Colonic mucosa (tissue), 4 donors: Measurements from ENCODE around the gene CTSA. TPM values are rescaled to one million over a fixed set of nuclear protein-coding genes. Genes with fewer than 3 reads are reported as not detected.
"Not testable (repeated sequence)": the region's sequence is repeated elsewhere in the genome, so short reads cannot be mapped to it uniquely, and the experiment has no call there.

Experiments
- DNase-seq: peaks from one replicate; pipeline ENCODE4 v3.0.0-alpha.2; 2020
- H3K27ac ChIP-seq: fragments of 200-600 bp; one replicate; pipeline ENCODE4 v1.8.0; 2021
- H3K27me3 ChIP-seq: fragments of 200-600 bp; one replicate; pipeline ENCODE4 v1.8.0; 2021
- H3K36me3 ChIP-seq: fragments of 200-600 bp; one replicate; pipeline ENCODE4 v1.8.0; 2021
- H3K4me1 ChIP-seq: fragments of 200-600 bp; one replicate; pipeline ENCODE4 v1.8.0; 2021; ENCODE audit warnings: mild to moderate bottlenecking
- H3K4me3 ChIP-seq: fragments of 200-600 bp; one replicate; pipeline ENCODE4 v1.8.0; 2021
- H3K9ac ChIP-seq, 2 donors: one replicate each; pipeline ENCODE4 v1.7.0; 2013; ENCODE audit warnings: control low read depth in 2 of 2, low read depth in 2 of 2, low read length in 2 of 2
- H3K9me3 ChIP-seq: fragments of 200-600 bp; one replicate; pipeline ENCODE4 v1.8.0; 2021
- CTCF ChIP-seq: fragments of 200-600 bp; IDR thresholded peaks from one replicate; pipeline ENCODE4 v1.8.0; 2022; ENCODE audit warnings: antibody characterized with exemption, mild to moderate bottlenecking
- intact Hi-C: fragments of 100-400 bp; cut with DNase I; formaldehyde crosslinking; loops from one replicate; pipeline ENCODE4 v1.14.1; 2022
- total RNA-seq, 2 donors: library from RNA; stranded (reverse); fragmentation: NEBNext Ultra II Directional in 1 of 2; extraction: Animal tissue kit (Norgen Biotek cat#: 25700) in 1 of 2; gene quantifications; one replicate each; pipeline ENCODE4 v1.2.1, GENCODE V29; 2021
- donor health status: healthy.
- donor health status: DM: no; HTN: no; CAD: no.
- donor health status: DM: no; HTN: no; CAD: no.

Gene CTSA
- total RNA-seq, 2 donors from 2014 or later, result 273 to 366 TPM

- intact Hi-C loops, result no loop called here
- Histone ChIP-seq H3K9me3 (no peaks in the 10 kb centered on the region), H3K27me3 (no peaks in the 10 kb centered on the region), H3K36me3 (peaks cover 13% of the 10 kb centered on the region), H3K4me3 (no peak overlapping the region), H3K9ac (no peak overlapping the region), H3K4me1 (peaks cover 9% of the 10 kb centered on the region), H3K27ac (no peak overlapping the region)
- TF ChIP-seq CTCF, result no peak
- no peak for DNase-seq
Measured at GRCh38 chr20:45897692-45898091, 6.6 kb downstream of the CTSA start.

- no peak overlapping the region for H3K4me3 ChIP-seq
- TF ChIP-seq CTCF, result no peak
- no peaks in the 10 kb centered on the region for H3K9me3 ChIP-seq
- DNase-seq, result no peak
- H3K4me1 ChIP-seq, result peaks cover 3% of the 10 kb centered on the region
- intact Hi-C loops, result no loop called here
- peaks cover 13% of the 10 kb centered on the region for H3K36me3 ChIP-seq
- no peaks in the 10 kb centered on the region for H3K27me3 ChIP-seq
- H3K27ac ChIP-seq, result no peak overlapping the region
- no peak overlapping the region for H3K9ac ChIP-seq
Measured at GRCh38 chr20:45898285-45898684, 7.2 kb downstream of the CTSA start.

GRCh38 chr20:45899046-45899835 is 8.1 kb downstream of the CTSA start:
- H3K4me1 ChIP-seq, result no peaks in the 10 kb centered on the region
- H3K27ac ChIP-seq, result no peak overlapping the region
- intact Hi-C loops, result no loop called here
- H3K36me3 ChIP-seq, result peaks cover 7% of the 10 kb centered on the region
- no peak for DNase-seq
- no peaks in the 10 kb centered on the region for H3K9me3 ChIP-seq
- H3K27me3 ChIP-seq, result no peaks in the 10 kb centered on the region
- TF ChIP-seq CTCF, result no peak
- H3K9ac ChIP-seq, result no peak overlapping the region
- H3K4me3 ChIP-seq, result no peak overlapping the region

- H3K4me3 ChIP-seq, H3K4me1 ChIP-seq, intact Hi-C loops, H3K36me3 ChIP-seq, H3K27ac ChIP-seq, H3K9ac ChIP-seq, H3K27me3 ChIP-seq, H3K9me3 ChIP-seq, DNase-seq: not testable (repeated sequence)
Measured at GRCh38 chr20:45901332-45901731, 10.2 kb downstream of the CTSA start.

GRCh38 chr20:45902199-45902701 is 11.1 kb downstream of the CTSA start:
- TF ChIP-seq CTCF, result no peak
- H3K36me3 ChIP-seq, result no peaks in the 10 kb centered on the region
- no peak overlapping the region for H3K9ac ChIP-seq

More at GRCh38 chr20:45902199-45902701, 11.1 kb downstream of the CTSA start:
- DNase-seq, result no peak
- H3K27me3 ChIP-seq, result no peaks in the 10 kb centered on the region
- H3K4me1 ChIP-seq, result no peaks in the 10 kb centered on the region
- intact Hi-C loops, result no loop called here
- H3K4me3 ChIP-seq, result no peak overlapping the region
- no peak overlapping the region for H3K27ac ChIP-seq
- H3K9me3 ChIP-seq, result no peaks in the 10 kb centered on the region
